Stimulated activated CD4-positive, alpha-beta T cell treated with anti-CD3 and anti-CD28 coated beads, Interleukin-4, amount 100 ng/mL, for 4 hours (primary cell): Measurements from ENCODE around the gene CCNT2.
"Not testable (repeated sequence)": the region's sequence is repeated elsewhere in the genome, so short reads cannot be mapped to it uniquely, and the experiment has no call there.

Source experiments
- DNase-seq, 2 experiments: peaks; one replicate each; pipeline ENCODE4 v3.0.0-alpha.2; 2020

Gene CCNT2

GRCh38 chr2:134919341-134920210, 954 bp downstream of the CCNT2 start:
- DNase-seq, result peak; percentile 35 to 50

DNA sequence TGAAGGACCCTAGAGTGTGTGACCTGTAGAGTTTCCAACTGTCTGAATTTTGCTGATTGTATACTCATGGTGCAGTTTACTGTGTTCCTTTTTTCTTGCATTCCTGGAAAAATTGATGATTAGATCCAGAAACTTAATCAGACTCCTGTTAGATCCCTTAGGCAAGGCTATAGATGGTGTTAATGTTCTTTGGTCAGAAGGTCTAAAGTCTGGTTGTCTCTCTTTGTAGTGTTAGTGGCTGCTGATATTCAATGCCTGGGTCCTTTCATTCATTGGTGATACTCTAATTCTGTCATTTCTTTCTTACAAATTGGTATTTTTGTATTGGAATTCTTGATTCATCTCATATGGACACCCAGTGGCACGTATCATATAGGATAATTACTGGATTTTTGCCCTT, 6.3 kb downstream of the CCNT2 start:
- DNase-seq, result no peak

DNA sequence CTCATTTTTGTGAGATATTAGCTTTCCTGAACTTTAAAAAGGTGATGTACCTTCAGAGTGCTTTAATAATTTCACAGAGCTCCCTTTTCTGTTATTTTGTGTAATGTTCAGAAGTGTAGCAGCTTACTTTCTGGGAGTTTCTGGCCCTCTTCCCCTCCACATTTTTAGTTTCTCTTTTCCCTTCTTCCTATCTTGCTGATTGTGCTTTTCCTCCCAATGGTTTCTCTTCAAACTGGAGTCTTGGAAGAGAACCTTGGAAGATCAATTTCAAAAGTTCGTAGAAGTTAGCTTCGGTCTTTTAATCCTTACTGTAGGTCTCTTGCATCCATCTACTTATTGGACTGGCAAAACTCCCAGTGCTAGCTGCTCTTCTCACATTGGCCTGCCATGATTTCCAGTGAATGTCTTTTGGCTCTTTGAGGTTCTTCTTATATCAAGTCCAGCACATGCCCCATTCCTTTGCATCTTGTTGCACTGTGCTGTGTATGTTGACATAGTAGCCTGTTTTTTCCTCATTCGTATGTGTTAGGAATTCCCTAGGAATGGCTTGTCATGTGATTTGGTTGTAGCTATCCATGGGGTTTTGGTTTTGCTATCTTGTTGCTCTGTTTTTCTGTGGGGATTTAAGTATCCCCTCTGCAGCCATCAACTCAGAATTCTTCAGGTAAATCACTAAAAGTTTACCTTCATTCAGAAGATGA, 7.8 kb downstream of the CCNT2 start:
- DNase-seq, result no peak

- no peak for DNase-seq
Observed at GRCh38 chr2:134927195-134927594, 8.6 kb downstream of the CCNT2 start.

- DNase-seq, result no peak
Observed at GRCh38 chr2:134932864-134933526, 14.4 kb downstream of the CCNT2 start.

- DNase-seq, result no peak
Observed at GRCh38 chr2:134933732-134934131, 15.1 kb downstream of the CCNT2 start.

DNA sequence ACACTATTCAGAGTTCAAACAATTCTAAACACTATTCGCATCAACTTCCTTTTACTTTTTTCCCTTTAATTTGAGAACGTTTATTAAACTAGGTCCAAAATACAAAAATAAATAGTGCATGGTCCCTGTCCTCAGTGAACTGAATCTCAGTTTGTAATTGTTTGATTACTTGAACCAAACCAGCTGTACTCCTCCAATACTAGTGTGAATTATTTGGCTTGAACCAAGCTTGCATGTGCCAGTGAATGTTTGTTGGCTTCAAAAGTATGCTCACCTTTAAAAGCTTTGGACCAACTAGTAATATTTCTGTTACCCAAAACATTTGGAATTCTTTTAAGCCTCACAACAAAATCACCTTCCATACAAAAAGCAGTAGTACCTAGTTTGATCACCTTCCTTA, 15.5 kb downstream of the CCNT2 start:
- no peak for DNase-seq

DNA sequence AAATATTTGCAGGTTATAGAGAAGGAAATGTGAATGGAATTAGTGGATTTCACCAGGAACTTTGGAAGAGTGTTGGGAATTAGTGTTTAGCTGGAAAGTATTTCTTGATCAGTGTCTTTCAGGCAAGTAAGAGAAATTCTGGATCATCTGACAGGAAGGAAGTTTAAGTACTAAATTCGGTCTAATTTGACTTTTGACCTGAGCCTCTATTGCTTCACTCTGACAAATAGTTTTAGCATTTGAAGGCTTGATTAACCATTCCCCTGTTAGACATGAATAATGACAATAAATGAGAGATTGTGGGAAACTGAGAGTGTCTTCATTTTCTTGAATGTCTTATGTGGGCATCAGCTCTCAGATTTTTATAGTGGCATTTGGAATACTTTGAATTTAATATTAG, 16.0 kb downstream of the CCNT2 start:
- DNase-seq, result no peak

- DNase-seq, result no peak
Observed at GRCh38 chr2:134936691-134937090, 18.1 kb downstream of the CCNT2 start.

GRCh38 chr2:134943540-134943939, 24.9 kb downstream of the CCNT2 start:
- no peak for DNase-seq

- no peak for DNase-seq
Observed at GRCh38 chr2:134944975-134945374, 26.4 kb downstream of the CCNT2 start.

DNA sequence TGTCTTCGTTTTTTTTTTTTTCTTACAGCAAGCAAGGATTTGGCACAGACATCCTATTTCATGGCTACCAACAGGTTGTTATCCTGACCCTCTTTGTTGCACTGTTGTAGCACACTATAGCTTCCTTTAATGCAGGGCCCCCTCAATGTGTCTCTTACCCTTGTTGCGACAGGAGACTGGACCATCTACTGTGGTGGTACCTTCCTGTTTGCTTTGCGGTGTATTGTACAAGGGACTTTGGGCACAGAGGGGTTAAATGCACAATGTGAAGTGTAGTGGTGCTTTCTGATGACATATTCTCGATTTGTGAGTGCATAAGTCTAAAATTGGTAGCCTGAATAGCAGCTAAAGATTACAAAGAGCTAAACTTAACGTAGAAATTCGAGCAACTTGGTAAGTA, 27.5 kb downstream of the CCNT2 start:
- no peak for DNase-seq

- DNase-seq, result no peak
Observed at GRCh38 chr2:134949981-134950708, 31.5 kb downstream of the CCNT2 start.

GRCh38 chr2:134950886-134951285, 32.3 kb downstream of the CCNT2 start:
- DNase-seq, result no peak

DNA sequence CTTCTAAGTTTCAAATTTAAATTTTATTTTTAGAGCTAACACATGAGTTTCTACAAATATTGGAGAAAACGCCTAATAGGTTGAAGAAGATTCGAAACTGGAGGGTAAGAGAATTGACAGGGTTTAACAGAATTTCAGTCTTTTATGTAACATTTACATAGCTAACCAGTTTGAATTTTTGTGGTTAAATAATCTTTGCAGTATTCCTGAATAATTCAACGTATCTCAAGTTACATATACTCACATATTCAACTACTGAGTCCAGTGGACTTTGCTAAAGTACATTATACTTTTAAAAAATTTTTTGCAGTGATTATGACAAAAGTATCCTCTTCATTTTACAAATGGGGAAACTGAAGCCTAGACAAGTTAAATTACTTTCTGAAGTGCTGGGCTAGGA, 34.0 kb downstream of the CCNT2 start:
- DNase-seq, result no peak

GRCh38 chr2:134954065-134954464, 35.4 kb downstream of the CCNT2 start:
- no peak for DNase-seq

DNA sequence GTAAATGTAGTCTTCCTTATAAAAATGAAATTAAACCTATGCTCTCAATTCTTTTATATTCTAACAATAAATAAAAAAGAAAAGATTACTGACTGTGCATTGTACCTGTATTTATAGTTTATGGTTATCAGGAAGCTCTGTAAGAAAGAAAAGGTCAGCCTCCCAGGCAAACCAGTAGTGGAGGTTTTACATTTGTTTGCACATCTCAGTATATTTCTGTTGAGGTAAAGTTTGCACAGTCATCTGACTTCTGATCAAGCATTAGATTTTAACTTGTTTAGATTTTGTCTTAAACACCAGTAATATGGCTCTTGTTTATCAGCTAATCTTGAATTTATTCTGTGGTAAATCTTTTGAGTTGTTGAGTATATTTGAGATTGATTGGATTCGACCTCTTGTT, 37.1 kb downstream of the CCNT2 start:
- DNase-seq, result no peak

DNA sequence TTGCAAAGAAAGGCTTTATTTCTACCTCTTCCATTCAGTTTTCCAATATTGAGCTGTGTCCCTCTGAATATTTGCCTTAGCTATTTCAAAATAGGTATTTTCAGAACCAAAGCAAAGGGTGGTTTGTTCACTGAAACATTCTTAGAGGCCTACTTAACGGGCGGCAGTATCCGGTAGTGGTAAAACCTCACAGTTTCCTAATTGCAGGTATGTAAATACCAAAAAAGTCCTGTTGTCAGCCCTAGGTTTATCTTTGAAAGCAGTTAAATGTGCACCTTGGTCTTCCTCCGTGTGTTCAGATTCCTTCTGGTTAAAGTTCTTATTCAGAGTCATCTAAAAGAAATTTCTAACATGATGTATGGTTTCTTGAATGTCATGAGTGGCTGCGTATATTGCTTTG, 38.9 kb downstream of the CCNT2 start:
- DNase-seq, result no peak

- not testable (repeated sequence) for DNase-seq
Observed at GRCh38 chr2:134967166-134967565, 48.5 kb downstream of the CCNT2 start.

DNA sequence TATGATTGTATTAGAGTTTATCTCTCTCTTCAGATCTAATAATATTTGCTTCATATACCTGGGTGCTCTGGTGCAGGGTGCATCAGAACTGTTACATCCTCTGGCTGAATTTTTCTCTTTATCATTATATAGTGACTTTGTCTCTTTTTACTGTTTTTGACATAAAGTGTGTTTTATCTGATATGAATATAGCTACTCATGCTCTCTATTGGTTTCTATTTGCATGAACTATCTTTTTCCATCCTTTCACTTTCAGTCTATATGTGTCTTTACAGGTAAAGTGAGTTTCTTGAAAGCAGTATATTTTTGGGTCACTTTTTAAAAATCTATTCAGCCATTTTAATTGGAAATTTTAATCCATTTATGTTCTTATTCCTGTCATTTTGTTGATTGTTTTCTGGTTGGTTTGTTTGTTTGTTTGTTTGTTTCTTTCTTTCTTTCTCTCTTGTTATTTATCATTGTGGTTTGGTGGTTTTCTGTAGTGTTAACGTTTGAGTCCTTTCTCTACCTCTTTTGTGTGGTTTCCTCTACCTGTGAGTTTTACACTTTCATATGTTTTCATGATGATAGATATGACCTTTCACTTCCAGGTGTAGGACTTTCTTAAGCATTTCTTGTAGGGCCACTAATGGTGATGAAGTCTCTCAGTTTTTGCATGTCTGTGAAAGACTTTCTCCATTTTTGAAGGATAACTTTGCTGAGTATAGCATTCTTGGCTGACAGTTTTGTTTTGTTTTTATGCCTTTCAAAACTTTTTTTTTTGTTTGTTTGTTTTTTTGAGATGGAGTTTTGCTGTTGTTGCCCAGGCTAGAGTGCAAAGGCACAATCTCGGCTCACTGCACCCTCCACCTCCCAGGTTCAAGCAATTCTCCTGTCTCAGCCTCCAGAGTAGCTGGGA, 54.9 kb downstream of the CCNT2 start:
- no peak for DNase-seq

DNA sequence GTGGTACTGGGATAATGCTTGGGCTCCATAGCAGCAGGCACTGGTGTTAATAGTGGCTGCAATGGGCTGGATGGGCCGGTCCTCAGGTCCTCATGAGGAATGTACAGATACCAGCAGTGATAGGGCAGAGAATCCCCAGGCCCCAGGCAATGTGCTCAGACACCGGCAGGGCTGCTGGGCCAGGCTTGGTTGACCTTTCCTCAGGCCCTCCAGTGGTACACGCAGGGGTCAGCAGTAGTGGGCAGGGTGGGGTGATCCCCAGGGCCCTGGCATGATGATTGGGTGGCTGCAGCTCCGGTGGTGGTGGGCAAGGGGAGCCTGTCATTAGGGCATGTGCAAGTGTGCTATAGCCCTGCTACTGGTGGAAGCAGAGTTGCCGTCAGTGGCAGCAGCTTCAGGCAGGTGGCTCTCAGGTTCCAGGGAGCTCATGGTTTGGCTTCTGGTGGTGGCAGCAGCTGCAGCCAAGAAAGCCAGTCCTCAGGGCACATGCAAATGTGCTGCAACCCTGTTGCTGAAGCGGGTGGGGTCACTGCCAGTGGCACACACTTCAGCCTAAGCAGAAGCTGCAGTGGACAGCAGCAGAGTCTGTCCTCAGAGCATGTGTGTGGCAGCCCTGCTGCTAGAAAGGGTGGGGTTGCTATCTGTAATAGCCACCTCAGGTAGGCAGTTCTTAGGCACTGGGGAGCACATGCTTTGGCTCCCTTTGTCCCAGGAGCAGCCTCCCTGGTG, 56.8 kb downstream of the CCNT2 start:
- DNase-seq, result no peak
